Fibroblast of pulmonary artery (primary cell): ENCODE results near the gene PINLYP.
"Not testable (repeated sequence)": the region's sequence is repeated elsewhere in the genome, so short reads cannot be mapped to it uniquely, and the experiment has no call there.

ENCODE experiments used
- DNase-seq: peaks from one replicate; pipeline ENCODE4 v3.0.0-alpha.2; 2010; ENCODE audit warnings: low read depth
- H3K4me3 ChIP-seq: replicated peaks from 2 replicates; pipeline ENCODE4 v1.5.1; 2011; ENCODE audit warnings: low read depth, mild to moderate bottlenecking, control low read depth, low read length, moderate library complexity
- TF ChIP-seq, protein P1 (sequence below): IDR thresholded peaks from 2 replicates; pipeline ENCODE4 v1.5.1; 2011; ENCODE audit warnings: mild to moderate bottlenecking, control low read depth, low read length, inconsistent platforms; ENCODE audit errors: missing control alignments

PINLYP gene

DNA sequence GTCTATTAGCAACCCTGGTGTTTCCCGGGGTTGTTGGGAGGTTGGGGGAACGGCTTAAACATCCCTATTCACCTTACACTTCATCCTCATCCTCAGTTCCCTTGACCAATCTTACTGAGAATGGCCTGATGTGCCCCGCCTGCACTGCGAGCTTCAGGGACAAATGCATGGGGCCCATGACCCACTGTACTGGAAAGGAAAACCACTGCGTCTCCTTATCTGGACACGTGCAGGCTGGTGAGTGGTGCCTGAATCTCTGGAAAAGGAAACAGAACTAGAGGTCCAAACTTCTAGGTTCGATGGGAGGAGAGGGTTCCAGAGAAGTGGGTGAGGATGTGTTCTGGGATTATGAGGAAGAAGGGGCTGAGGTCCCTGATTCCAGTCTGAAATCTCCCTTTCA is 5.9 kb downstream of the PINLYP start:
- TF ChIP-seq, protein P1, sequence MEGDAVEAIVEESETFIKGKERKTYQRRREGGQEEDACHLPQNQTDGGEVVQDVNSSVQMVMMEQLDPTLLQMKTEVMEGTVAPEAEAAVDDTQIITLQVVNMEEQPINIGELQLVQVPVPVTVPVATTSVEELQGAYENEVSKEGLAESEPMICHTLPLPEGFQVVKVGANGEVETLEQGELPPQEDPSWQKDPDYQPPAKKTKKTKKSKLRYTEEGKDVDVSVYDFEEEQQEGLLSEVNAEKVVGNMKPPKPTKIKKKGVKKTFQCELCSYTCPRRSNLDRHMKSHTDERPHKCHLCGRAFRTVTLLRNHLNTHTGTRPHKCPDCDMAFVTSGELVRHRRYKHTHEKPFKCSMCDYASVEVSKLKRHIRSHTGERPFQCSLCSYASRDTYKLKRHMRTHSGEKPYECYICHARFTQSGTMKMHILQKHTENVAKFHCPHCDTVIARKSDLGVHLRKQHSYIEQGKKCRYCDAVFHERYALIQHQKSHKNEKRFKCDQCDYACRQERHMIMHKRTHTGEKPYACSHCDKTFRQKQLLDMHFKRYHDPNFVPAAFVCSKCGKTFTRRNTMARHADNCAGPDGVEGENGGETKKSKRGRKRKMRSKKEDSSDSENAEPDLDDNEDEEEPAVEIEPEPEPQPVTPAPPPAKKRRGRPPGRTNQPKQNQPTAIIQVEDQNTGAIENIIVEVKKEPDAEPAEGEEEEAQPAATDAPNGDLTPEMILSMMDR = no peak
- H3K4me3 ChIP-seq = no peak overlapping the region
- DNase-seq = no peak

DNA sequence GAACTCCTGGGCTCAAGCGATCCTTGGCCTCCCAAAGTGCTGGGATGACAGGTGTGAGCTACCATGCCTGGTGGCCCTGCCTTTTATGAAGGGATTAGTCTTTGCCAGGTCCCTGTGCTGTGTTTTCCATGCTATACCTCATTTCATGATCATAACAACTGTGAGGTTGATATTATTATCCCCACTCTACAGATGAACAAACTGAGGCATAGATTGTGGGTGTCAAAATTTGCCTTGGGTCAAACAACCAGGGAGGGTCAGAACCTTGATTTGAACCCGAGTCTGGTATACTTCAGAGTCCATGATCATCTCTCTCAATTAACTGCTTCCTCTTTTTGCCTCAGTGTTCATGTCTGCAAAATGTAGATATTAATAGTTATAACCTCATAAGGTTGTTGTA is 6.9 kb downstream of the PINLYP start:
- TF ChIP-seq, protein P1 = no peak
- no peak for DNase-seq
- no peak overlapping the region for H3K4me3 ChIP-seq

DNA sequence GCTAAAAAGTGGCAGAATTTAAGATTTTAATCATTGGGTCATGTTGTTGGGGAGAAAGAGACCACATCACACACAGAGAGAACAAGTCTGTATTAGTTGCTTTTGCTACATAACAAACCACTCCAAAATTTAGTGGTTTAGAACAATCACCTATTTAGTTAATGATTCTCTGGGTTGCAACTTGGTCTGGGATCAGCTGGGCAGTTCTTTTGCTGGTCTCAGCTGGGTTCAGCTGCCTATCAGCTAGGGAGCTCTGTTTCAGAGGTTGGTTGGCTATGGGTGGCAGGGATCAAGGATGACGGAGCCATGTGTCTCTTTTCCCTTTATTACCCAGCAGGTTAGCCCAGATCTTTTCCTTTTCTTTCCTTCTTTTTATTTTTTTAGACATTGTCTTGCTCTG is 8.9 kb downstream of the PINLYP start:
- no peak overlapping the region for H3K4me3 ChIP-seq
- TF ChIP-seq, protein P1 = no peak
- DNase-seq = no peak

DNA sequence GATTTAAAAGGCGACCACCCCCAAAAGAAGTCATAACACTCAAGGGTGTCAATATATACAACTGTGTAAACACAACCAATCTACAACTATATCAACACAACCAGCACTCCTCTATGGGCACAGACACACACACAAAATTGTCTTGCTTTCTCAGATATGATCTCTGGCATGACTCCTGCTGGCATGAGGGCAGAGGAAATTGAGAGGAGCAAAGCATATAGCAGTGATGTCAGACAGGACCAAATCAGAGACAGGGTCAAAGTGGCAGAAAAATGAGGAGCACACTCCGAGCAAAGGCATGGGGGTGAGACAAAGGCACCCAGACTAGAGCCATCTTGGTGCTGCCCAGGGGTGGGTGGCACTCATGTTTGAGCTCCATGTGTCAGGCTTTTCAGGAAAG is 10.7 kb downstream of the PINLYP start:
- TF ChIP-seq, protein P1 = no peak
- no peak overlapping the region for H3K4me3 ChIP-seq
- no peak for DNase-seq

DNA sequence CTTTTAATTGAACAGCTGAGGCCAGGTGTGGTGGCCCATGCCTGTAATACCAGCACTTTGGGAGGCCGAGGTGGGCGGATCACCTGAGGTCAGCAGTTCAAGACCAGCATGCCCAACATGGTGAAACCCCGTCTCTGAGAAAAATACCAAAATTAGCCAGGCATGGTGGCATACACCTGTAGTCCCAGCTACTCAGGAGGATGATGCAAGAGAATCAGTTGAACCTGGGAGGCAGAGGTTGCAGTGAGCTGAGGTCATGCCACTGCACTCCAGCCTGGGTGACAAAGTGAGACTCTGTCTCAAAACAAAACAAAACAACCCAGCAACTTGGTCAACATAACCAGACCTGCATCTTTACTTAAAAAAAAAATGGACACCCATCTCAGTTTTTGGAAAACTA is 11.4 kb downstream of the PINLYP start:
- DNase-seq, H3K4me3 ChIP-seq: not testable (repeated sequence)

DNA sequence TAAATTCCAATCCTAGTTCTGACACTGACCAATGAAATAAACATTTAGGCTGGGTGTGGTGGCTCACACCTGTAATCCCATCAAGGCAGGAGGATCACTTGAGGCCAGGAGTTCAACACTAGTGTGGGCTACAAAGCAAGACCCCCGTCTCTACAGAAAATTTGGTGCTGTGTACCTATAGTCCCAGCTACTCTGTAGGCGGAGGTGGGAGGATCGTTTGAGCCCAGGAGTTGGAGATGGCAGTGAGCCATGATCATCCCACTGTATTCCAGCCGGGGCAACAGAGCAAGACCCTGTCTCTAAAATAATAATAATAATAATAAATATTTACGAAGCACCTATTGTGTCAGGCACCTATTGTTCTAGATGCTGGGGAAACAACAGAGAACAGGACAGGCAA is 13.7 kb downstream of the PINLYP start:
- H3K4me3 ChIP-seq = no peak overlapping the region
- TF ChIP-seq, protein P1 = no peak
- no peak for DNase-seq

DNA sequence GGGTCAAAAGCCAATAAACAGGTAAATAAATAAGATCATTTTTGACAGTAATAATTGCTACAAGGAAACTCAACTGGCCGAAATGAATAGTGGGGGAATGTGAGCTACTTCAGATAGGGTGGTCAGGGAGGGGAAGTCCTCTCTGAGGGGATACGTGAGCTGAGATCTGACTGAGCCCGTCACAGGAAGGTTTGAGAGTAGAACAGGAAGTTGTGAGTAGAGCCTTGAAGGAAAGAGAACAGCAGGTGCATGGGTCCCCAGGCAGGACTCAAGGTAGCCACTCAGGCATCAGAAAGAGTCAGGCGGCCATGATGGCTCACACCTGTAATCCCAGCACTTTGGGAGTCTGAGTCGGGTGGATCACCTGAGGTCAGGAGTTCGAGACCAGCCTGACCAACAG is 14.1 kb downstream of the PINLYP start:
- DNase-seq = no peak
- no peak overlapping the region for H3K4me3 ChIP-seq
- TF ChIP-seq, protein P1 = no peak
